Glutamatergic neuron (in vitro differentiated cells): ENCODE data around the gene LILRB5. TPM values are rescaled to one million over a fixed set of nuclear protein-coding genes. Genes with fewer than 3 reads are reported as not detected.
A peak's percentile ranks its signal among the peaks of the same experiment; 100 is the strongest.

Experiments
- DNase-seq: peaks from one replicate; pipeline ENCODE4 v3.0.0; 2022
- H3K27ac Mint-ChIP-seq: one replicate; pipeline ENCODE4 v1.8.0; 2020; ENCODE audit warnings: mild to moderate bottlenecking, mixed read lengths, inconsistent platforms; ENCODE audit not compliant: unreplicated experiment
- H3K27me3 Mint-ChIP-seq: one replicate; pipeline ENCODE4 v1.8.0; 2020; ENCODE audit warnings: mild to moderate bottlenecking, moderate library complexity, mixed read lengths, inconsistent platforms; ENCODE audit not compliant: unreplicated experiment
- H3K36me3 Mint-ChIP-seq: one replicate; pipeline ENCODE4 v1.8.0; 2020; ENCODE audit warnings: mild to moderate bottlenecking, mixed read lengths, inconsistent platforms; ENCODE audit not compliant: unreplicated experiment
- H3K4me1 Mint-ChIP-seq: one replicate; pipeline ENCODE4 v1.8.0; 2020; ENCODE audit warnings: mild to moderate bottlenecking, low read depth, mixed read lengths, inconsistent platforms; ENCODE audit not compliant: unreplicated experiment
- H3K4me3 Mint-ChIP-seq: one replicate; pipeline ENCODE4 v1.8.0; 2020; ENCODE audit warnings: mild to moderate bottlenecking, mixed read lengths, inconsistent platforms; ENCODE audit not compliant: unreplicated experiment
- H3K9me3 Mint-ChIP-seq: one replicate; pipeline ENCODE4 v1.8.0; 2020; ENCODE audit warnings: mild to moderate bottlenecking, moderate library complexity, mixed read lengths, inconsistent platforms; ENCODE audit not compliant: unreplicated experiment
- CTCF ChIP-seq: fragments of 200-600 bp; sonication (generic); IDR thresholded peaks from one replicate; pipeline ENCODE4 v1.5.0; 2021; ENCODE audit not compliant: partially characterized antibody, unreplicated experiment
- total RNA-seq: library from RNA; stranded (reverse); fragmentation: NEBNext Ultra II Directional; extraction: Animal tissue kit (Norgen Biotek cat#: 25700); gene quantifications from one replicate; pipeline ENCODE4 v1.2.1, GENCODE V29; 2021; ENCODE audit not compliant: unreplicated experiment

Gene LILRB5
- total RNA-seq, 1 donor from 2014 or later: 0.17 TPM

GRCh38 chr19:54211235-54211634 lies 45.8 kb downstream of the LILRB5 start:
- DNase-seq: no peak
- H3K9me3 Mint-ChIP-seq: peaks cover 11% of the 10 kb centered on the region
- peaks cover 4% of the 10 kb centered on the region for H3K27me3 Mint-ChIP-seq
- H3K36me3 Mint-ChIP-seq: peaks cover 14% of the 10 kb centered on the region
- peak overlapping the region; percentile 93 for H3K27ac Mint-ChIP-seq
- no peak for TF ChIP-seq CTCF
- H3K4me3 Mint-ChIP-seq: peak overlapping the region; percentile 40
- H3K4me1 Mint-ChIP-seq: peaks cover 22% of the 10 kb centered on the region

DNA sequence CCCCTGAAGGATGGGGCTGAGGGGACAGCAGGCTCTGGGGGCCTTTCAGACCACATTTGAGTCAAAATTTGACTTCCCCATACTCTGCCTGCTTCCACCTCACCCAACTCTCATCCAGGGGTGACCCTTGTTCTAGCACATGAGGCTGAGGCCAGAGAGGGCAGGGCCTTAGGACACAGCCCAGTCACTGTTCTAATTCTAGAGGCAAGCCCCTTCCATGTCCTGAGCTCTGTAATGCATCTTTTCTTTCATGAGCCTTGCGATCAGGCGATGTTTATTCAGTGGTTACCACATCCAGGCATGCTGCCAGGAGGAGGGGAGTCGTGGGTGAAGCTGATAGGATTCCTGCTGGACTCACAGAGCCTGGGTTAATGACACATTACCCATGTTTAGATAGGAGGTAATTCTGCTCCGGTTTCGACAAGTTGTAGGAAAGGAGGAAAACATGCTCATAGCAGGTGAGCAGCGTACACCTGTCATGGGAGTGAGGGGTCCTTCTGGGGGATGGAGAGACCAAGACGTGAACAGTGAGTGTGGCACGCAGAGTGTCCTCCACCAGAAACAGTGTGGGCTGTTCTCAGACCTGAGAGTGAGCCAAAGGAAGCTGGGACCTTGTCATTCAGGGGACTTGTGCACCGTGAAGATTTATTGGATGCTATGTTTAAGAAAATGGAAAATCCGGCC lies 47.1 kb downstream of the LILRB5 start:
- DNase-seq: no peak
- H3K4me3 Mint-ChIP-seq: peak overlapping the region; percentile 35
- peaks cover 22% of the 10 kb centered on the region for H3K4me1 Mint-ChIP-seq
- H3K27ac Mint-ChIP-seq: peak overlapping the region; percentile 84
- H3K27me3 Mint-ChIP-seq: peaks cover 6% of the 10 kb centered on the region
- H3K36me3 Mint-ChIP-seq: peaks cover 14% of the 10 kb centered on the region
- H3K9me3 Mint-ChIP-seq: peaks cover 11% of the 10 kb centered on the region
- no peak for TF ChIP-seq CTCF

DNA sequence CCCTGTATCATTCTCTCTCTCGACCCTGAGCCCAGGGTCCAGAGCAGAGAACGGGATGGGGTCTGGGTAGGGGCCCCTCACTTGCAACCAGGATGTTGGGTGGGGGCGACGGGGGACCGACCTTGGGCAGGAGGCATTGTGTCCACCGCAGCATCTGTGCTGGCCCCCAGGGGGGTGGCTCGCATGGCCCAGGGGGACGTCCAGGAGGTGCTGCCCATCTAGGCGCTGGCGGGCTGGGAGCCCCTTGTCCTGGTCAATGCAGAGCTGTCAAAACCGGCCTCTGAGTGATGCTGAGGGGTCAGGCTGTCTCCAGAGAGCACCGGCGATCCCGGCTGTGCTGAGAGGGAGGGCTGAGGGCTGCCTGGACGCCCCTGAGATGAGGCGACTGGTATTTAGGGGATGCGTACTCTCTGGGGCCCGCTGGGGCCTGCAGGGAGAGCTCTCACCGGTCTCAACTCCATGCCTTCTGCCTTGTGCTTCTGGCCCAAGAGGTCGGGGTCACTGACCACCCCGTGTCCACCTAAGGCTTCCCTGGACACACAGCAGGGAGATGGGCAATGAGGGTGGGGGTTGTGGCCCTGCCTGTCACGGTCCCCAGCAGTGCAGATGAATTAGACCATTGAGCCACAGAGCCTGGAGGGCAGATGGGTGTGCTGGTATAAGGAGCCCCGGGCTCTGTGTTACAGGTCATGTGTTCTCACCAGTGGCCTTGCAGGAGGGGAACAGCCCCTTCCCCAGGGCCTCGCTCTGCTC lies 47.8 kb downstream of the LILRB5 start:
- no peak overlapping the region for H3K4me3 Mint-ChIP-seq
- peaks cover 22% of the 10 kb centered on the region for H3K4me1 Mint-ChIP-seq
- peaks cover 6% of the 10 kb centered on the region for H3K27me3 Mint-ChIP-seq
- peaks cover 14% of the 10 kb centered on the region for H3K36me3 Mint-ChIP-seq
- no peak for DNase-seq
- H3K9me3 Mint-ChIP-seq: peaks cover 11% of the 10 kb centered on the region
- peak overlapping the region; percentile 55 for H3K27ac Mint-ChIP-seq
- no peak for TF ChIP-seq CTCF

- peak overlapping the region; percentile 49 for H3K4me3 Mint-ChIP-seq
- TF ChIP-seq CTCF: no peak
- H3K4me1 Mint-ChIP-seq: peaks cover 19% of the 10 kb centered on the region
- DNase-seq: no peak
- peak overlapping the region; percentile 90 for H3K27ac Mint-ChIP-seq
- peaks cover 14% of the 10 kb centered on the region for H3K36me3 Mint-ChIP-seq
- peaks cover 9% of the 10 kb centered on the region for H3K9me3 Mint-ChIP-seq
- H3K27me3 Mint-ChIP-seq: peaks cover 6% of the 10 kb centered on the region
These were observed 48.4 kb downstream of the LILRB5 start for GRCh38 chr19:54208784-54209057.
